Activated CD4-positive, CD25-positive, alpha-beta regulatory T cell treated with anti-CD3 and anti-CD28 coated beads, Interleukin-2, amount 50 U/mL, for 16 hours (primary cell): ENCODE measurements around the gene CHRNG.
A peak's percentile ranks its signal among the peaks of the same experiment; 100 is the strongest.

Experiments
- DNase-seq: peaks from one replicate; pipeline ENCODE4 v3.0.0-alpha.2; 2020; ENCODE audit warnings: low read depth, low spot score

CHRNG gene

DNA sequence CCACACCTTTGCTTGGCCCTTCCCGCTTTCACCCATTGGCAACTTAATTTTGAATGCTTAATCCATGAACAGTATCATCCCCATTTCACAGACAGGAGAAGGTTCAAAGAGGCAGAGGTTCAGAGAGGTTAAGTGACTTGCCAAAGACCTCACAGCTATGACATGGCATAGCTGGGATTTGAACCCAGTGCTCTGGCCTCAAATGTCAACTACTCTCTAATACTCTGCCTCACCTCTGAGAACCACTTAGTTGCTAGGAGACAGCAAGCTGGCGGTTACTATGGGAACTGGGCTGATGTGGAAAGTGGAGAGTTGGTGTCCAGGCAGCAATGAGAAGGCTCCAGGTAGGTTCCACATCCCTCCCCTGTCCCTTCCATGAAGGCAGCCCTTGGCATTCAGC lies 35.1 kb upstream of the CHRNG start:
- no peak for DNase-seq

DNA sequence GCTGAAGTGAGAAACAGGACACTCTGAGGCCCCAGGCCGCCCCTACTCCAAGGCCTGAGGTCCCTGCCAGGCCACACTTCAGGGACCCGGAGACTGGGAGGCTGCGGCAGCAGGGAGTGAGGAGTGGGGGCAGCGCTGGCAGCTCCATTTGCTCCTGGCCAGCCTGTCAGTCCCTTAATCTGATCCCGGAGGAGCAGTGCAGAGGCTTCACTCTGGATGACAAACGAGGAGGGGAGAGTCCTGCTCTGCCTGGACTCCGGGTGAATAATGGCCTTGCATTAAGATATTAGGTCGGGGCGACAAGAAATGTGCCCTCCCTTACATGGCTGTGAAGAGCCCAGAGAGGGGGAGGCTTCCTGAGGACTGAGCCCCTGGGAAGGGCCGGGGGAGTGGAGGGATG lies 33.6 kb upstream of the CHRNG start:
- DNase-seq, result no peak

DNA sequence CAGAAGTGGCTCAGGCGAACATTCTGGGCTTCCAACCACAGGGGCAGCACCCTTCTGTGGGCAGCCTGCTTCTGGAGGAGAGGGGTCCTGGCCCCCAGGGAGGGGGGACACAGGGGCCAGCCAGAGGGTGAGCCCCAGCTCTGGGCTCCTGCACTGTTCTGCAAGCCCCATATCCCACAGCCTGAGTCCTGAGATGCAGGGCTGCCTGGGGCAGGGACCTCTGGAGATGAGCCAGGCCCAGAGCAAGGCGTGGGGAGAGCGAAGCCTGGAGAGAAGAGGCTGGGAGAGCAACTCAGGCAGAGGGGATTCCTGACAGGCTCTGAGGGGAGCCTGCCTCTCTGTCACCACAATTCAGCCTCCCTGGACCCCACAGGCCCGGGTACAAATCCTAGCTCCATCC lies 32.8 kb upstream of the CHRNG start:
- no peak for DNase-seq

DNA sequence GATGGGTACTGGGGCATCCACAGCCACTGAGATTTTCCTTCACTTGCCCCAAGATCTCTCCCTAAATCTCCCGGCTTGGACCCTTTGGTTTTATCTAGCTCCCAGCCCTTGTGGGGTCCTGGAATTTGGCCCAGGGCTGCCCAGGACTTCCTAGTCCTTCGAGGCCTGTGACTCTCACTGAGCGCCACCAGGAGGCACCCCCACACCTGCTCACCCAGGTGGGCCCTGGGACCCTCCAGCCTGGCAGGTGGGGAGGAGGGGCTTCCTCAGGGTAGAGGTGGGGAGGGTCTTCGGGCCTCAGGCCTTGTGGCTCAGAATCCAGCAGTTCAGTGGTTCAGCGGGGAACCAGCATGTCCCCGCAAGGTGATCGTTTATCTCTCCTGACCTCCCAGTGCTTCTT lies 31.2 kb upstream of the CHRNG start:
- DNase-seq, result no peak

DNA sequence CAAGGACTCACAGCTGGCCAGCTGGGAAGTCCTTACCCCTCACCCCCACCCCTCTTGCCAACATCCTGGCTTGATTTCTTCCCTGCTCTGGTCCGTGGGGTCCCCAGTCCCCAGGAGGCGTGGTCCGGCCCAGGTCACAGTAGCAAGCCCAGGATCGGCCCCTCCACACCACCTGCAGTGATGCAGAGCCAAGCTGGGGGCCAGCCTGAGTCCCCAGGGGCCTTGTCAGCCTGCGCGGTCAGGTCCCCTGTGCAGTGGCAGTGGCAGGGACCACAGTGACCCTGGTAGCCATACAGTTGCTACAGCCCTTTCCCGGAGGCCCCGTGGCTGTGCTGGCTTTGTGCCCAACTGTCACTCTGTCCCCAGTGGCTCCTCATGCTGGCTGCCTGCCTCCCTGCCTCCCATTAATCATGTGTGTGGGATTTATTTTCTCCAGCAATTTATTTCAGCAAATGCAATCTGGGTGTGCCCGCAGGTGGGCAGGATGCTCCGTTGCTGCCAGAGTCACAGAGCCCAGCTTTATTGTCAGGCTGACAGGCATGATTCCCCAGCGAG lies 28.1 kb upstream of the CHRNG start:
- DNase-seq, result no peak

DNA sequence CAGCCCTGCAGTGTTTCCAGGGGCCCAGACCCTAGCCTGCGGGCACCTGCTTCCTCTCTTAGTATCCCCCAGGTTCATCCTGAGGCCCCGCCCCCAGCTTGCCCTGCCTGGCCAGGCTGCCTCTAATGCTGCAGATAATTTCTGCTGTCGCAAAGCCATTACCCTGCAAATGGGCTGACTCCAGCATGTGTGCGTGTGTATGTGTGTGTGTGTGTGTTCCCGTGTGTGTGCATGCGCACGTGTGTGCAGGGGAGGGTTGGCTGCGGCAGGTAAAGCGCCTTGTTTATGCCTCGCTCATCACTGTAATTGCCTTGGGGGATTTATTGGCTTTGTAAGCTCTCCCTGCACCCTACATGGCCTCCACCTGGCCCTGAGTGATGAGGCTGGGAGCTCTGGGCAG lies 26.9 kb upstream of the CHRNG start:
- DNase-seq, result no peak

DNA sequence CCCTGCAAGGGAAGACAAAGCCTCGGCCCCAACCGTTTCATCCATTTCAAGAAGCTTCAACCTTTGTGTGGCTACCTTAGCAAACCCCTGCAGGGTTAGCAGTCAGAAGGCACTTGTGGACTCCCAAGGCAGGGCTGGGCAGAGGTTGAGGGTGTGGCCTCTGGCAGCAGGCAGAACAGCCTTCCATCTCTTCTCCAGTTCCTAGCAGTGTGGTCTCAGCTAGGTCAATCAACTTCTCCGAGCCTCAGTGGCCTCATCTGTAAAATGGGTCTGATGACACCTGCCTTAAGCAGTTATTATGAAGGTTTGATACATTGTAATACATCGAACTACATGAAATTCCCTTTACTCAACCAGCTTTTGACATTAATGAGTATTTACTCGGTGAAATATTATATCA lies 26.1 kb upstream of the CHRNG start:
- no peak for DNase-seq

DNA sequence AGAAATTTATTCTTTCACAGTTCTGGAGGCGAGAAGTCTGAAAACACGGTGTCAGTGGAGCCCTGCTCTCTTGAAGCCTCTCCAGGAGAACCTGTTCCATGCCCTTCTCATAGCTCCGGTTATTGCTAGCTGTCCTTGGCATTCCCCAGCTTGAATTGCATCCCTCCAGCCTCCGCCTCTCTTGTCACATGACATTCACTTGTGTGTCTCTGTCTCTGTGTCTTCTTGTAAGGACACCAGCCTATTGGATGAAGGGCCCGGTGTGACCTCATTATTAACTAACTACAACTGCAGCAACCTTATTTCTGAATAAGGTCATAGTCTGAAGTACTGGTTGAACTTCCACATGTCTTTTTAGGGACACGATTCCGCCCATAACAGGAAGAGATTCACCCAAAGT lies 23.9 kb upstream of the CHRNG start:
- DNase-seq, result no peak

DNA sequence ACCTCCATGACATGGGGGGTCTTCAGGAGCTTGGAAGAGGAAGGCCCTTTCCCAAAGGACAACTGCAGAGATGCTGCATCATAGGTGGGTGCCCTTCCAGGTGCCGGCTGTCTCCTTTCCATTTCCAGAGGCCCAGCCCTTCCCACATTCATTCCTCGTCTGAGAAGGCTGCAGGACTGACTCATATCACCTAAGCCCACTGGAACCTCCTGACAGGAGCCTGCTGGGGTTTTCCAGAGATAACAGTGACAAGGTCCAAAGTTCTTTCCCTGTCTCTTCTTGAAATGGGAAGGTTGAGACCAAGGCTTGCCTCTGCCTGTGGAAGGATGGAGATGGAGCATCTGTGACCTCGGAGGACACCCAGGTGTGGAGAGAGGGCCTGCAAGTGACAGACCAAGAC lies 22.9 kb upstream of the CHRNG start:
- no peak for DNase-seq

DNA sequence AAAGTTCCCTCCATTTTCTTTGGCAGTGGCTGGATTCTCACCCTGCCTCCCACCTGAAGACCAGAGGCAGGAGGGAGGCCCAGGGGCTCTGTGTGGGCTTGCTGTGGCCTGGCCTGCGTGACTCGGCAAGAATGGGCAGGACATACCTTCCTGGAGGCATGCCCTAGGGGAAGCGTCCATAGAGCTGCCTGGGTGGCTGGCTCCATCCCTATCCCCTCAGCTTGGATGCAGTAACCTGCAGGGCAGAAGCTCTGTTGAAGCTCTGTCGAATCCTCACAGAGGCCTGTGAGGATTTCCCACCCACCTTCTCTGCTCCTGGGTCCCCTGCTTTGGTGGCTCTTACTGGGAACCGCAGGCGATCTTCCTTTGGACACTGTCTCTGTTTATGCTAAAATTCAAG lies 20.6 kb upstream of the CHRNG start:
- DNase-seq, result no peak

DNA sequence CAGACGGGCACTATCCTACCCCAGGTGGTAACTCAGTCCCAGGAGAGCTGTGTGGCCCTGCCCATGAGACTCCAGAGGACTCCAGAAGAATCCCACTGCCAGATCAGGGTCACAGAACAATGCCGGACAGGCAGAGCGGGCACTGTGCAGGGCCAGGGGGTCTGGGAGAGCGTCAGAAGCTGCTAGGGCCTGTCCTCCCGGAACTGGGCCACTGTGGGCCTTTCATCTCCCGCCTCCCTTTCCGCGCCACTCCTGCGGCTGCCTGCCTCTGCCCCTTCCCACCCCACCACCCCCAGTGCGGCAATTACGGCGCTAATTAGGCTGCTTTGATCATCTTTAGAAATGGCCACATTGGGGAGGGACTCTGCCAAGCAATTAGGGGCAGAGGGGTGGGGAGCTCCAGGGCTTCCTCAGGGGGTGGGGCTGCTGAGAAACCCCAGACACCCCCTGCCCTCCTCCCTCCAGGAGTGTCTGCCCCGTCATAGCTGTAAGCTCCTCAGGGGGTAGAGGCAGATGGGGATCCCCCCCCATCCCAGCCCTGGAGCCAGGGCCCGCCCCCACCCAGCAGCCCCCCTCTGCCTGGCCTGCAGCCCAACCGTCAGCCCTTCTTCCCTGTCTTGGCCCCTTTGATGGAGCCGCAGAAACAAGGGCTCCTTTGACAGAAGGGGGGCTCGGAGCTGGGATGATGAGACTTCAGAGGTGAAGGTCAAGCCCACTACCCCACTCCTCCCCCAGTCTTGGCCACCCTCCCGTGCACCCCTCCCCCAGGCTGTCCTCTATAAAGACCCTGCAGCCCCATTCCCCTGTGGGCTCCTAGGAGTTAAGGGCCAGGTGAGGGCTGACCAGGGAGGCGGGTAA lies 19.7 kb upstream of the CHRNG start, which contains the start of gene PRSS56:
Gene PRSS56, plus strand, starts transcription at position 808 of the 858 bp plus-strand sequence. CDS start 211 bp downstream, outside the sequence.
- DNase-seq, result no peak

DNA sequence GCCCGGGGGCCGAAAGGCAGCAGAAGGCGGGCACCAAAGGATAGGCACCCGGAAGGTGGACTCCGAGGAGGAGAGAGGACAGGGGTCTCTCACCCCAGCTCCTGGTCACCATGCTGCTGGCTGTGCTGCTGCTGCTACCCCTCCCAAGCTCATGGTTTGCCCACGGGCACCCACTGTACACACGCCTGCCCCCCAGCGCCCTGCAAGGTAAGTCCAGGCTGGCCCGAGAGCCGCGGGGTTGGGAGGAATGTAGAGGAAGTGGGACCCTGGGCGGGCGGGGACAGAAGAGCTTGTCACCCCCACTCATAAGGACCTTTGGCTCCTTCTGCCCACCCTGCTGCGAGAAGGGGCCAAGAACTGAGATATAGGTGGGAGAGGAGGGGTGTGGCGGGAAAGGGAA lies 19.0 kb upstream of the CHRNG start:
- no peak for DNase-seq

DNA sequence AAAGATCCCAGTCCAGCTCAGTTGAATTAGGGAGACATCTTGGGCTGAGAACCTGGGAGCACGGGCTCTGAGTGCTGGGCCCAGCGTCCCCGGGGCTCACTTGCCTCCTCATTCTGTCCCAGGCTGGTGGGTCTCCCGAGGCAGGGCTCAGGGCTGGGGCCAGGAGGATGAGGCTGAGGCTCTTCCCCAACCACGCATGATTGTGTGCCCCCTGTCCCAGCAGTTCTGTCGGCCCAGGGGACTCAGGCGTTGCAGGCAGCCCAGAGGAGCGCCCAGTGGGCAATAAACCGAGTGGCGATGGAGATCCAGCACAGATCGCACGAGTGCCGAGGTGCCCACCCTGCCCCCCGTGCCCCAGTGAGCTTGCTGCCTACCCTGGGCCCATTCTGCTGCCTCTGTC lies 18.4 kb upstream of the CHRNG start:
- no peak for DNase-seq

DNA sequence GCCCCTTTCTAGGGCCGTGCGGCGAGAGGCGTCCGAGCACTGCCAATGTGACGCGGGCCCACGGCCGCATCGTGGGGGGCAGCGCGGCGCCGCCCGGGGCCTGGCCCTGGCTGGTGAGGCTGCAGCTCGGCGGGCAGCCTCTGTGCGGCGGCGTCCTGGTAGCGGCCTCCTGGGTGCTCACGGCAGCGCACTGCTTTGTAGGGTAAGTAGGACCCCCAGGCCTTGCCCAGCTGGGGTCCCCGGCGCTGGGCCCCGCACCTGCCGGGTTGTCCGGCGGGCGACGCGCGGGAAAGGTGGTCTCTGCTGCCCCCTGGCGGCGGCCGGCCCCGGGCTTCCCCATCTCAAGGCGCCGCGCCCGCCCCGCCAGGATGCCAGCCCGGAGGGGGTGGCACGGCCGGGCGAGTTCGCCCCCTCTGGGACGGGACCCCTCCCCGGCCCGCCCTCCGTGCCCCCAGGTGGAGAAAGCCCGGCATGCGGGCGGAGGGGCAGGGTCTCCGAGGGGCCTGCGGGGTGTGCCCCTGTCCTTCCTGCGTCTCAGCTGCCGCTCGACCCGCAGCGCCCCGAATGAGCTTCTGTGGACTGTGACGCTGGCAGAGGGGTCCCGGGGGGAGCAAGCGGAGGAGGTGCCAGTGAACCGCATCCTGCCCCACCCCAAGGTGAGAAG lies 17.4 kb upstream of the CHRNG start:
- DNase-seq, result peak; percentile 13

DNA sequence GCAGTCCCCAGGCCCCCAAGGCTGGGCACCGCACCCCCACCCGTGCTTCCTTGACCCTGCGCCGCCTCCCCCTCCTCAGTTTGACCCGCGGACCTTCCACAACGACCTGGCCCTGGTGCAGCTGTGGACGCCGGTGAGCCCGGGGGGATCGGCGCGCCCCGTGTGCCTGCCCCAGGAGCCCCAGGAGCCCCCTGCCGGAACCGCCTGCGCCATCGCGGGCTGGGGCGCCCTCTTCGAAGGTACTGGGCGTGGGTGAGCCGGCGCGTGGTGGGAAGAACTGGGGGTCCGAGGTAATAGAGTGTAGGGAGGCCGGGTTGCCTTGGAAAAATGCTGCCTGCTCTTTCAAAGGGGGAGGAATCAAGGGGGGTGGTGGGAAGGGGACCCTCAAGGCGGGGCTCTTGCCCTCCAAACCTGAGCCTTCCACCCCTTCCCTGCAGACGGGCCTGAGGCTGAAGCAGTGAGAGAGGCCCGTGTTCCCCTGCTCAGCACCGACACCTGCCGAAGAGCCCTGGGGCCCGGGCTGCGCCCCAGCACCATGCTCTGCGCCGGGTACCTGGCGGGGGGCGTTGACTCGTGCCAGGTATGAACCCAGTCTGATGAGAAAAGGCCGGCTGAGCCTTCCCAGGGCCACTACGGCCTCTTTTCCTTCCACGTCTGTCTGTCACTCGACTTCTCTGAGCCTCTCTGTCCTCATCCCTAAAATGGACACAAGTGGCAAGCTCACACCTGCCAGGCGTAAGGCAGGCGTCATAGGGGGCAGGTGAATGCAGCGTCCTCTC lies 16.7 kb upstream of the CHRNG start:
- DNase-seq, result no peak

DNA sequence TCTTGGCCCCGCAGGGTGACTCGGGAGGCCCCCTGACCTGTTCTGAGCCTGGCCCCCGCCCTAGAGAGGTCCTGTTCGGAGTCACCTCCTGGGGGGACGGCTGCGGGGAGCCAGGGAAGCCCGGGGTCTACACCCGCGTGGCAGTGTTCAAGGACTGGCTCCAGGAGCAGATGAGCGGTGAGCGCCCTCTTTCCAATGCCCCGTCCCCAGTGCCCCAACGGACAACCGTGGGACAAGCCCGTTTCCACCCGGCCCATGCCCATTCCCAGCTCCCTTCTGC lies 16.1 kb upstream of the CHRNG start:
- DNase-seq, result no peak

DNA sequence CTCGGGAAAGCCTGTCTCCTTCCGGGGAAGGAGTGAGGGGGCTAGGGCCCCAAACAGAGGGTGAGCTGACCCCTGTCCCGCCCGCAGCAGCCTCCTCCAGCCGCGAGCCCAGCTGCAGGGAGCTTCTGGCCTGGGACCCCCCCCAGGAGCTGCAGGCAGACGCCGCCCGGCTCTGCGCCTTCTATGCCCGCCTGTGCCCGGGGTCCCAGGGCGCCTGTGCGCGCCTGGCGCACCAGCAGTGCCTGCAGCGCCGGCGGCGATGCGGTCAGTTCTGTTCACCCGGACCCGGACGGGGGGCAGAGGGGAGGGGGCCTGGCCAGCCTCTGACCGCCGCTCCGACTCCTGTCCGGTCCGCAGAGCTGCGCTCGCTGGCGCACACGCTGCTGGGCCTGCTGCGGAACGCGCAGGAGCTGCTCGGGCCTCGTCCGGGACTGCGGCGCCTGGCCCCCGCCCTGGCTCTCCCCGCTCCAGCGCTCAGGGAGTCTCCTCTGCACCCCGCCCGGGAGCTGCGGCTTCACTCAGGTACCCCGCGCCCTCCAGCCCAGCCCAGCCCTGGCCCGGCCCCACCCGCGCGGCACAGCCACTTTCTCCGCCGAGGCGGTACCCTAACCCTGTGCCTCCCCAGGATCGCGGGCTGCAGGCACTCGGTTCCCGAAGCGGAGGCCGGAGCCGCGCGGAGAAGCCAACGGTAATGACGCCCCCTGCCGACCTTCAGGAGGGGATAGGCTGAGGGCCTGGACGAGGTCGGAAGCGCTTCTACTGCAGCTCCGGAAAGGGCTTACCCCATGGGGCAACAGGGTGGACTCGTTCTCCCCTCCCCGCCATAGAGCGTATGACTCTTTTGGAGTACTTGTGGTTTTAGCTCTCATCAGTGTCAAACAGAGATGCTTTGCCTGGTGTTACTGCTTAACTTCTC lies 15.6 kb upstream of the CHRNG start:
- DNase-seq, result no peak

DNA sequence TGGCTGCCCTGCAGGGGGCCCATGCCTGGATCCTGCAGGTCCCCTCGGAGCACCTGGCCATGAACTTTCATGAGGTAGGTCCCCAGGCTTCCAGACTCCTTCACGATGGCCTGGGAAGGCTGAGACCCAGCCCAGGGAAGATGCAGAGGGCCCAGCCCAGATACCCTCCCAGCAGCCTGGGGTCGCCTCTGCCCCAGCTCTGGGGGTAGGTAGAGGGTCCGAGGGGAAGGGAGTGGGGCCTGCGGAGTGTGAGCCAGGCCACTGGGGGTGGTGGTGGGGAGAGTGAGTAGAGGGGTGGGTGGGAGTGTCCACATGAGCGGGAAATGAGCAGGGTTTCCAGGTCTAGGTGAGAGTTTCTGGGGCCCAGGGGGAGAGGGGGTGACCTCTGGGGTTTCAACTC lies 14.7 kb upstream of the CHRNG start:
- DNase-seq, result no peak

DNA sequence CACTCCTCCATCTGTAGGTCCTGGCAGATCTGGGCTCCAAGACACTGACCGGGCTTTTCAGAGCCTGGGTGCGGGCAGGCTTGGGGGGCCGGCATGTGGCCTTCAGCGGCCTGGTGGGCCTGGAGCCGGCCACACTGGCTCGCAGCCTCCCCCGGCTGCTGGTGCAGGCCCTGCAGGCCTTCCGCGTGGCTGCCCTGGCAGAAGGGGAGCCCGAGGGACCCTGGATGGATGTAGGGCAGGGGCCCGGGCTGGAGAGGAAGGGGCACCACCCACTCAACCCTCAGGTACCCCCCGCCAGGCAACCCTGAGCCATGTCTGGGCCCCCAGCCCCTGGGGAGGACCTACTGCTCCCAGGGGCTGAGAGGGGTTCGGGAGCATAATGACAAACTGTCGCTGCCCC lies 14.3 kb upstream of the CHRNG start:
- no peak for DNase-seq

DNA sequence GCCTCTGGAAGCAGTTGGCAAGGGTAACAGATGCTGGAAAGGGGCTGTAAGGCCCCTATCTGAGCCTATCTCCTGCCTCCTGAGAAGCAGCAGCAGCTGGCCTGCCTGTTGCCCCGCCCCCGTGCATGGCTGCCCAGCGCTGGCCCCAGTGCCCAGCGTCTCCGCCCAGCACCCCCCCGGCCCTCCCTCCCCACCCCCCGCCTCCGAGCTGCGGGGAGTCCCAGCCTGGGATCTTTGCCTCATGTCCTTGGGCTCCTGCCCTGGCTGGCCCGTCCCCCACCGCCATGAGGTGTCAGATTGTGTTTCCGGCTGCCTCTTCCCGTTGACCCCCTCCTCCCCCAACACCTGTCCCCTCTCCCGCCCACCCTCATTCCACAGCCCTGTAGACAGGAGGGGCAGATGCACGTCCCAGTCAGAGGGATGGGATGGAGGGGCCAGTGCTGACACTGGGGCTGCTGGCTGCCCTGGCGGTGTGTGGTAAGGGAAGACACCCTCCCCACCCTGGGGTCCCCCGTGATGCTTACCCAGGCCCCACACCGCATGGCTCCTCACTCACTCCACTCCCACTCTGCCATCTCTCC lies 13.6 kb upstream of the CHRNG start, which contains the start of gene CHRND:
Gene CHRND, plus strand, starts transcription at position 370 of the 581 bp plus-strand sequence. Its CDS starts 56 bp downstream, at position 426.
- DNase-seq, result no peak
